Stimulated activated CD4-positive, alpha-beta T cell treated with anti-CD3 and anti-CD28 coated beads, Interleukin-4, amount 100 ng/mL, for 1 hour (primary cell): Measurements from ENCODE around the gene RBM28.
"Not testable (repeated sequence)": the region's sequence is repeated elsewhere in the genome, so short reads cannot be mapped to it uniquely, and the experiment has no call there.

ENCODE experiments used
- DNase-seq: peaks from one replicate; pipeline ENCODE4 v3.0.0-alpha.2; 2020

Gene RBM28

DNA sequence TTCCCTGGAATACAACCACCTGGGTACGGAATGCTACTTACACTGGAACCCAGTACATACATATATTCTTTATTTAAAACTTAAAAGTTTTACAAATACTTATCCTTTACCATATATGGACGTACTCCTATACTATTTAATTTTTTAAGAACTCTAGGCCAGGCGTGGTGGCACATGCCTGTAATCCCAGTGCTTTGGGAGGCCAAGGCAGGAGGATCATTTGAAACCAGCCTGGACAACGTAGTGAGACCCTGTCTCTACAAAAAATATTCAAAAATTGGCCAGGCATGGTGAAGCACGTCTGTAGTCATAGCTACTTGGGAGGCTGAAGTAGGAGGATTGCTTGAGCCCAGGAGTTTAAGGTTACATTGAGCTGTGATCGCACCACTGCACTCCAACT lies 2.0 kb downstream of the RBM28 start:
- no peak for DNase-seq

DNA sequence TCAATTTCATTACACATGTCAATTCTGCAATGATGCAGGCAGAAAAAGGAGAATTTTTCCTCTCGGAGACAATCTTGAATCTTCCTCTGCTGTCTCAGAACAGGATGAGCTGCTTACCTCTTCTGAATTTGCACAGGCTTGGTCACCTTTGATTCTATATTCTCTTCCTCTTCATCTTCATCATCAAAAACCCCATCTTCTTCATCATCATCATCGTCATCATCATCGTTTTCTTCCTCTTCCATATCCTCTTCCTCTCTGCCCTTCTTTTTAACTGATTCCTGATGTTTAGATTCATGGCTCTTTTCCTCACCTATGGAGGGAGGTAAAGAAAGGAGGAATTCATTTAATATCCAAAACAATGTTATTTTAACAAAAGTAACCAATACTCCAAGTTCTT lies 8.0 kb downstream of the RBM28 start:
- DNase-seq = no peak

GRCh38 chr7:128324368-128324680 lies 19.4 kb downstream of the RBM28 start:
- DNase-seq = no peak

DNA sequence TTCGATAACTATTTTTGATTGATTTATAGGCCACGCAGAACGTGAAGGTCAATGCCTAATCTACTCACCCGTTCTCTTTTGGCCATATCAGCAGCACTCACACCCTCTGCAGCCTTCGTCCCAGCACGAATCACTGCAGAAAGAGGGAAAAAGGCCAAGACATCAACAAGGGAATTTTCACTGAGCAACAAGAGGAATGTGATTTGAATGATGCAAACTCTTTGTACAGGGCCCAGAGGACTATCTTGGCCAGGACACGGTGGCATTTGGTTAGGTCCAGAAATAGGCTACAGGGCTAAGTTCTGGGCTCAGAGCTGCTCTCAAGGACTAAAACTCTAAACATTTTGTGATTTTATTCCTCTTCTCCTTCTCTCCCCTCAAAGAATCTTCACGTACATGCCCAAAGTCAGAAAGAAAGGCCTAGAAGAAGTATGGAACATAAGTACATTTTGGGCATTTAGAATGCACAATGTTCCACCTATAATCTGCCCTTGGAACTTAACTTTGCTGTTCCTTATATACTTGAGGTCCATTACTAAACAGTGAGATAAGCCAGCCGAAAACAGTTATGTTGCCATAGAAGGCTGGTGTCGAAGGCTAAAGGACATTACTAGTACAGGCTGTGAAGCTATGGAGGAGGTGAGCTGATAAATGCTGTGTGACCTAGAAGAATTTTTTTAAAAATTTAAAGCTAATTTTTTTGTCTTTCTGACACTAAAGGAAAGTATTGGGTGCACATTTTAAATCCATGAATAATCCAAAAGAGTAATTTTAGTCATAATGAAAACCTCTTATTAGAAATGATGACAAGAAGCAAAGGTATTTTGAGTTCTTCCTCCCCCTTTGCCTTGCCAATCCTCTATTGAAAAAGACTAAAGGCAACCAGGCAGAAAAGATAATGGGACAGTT lies 20.0 kb downstream of the RBM28 start:
- no peak for DNase-seq

GRCh38 chr7:128323040-128323439 lies 20.7 kb downstream of the RBM28 start:
- no peak for DNase-seq

DNA sequence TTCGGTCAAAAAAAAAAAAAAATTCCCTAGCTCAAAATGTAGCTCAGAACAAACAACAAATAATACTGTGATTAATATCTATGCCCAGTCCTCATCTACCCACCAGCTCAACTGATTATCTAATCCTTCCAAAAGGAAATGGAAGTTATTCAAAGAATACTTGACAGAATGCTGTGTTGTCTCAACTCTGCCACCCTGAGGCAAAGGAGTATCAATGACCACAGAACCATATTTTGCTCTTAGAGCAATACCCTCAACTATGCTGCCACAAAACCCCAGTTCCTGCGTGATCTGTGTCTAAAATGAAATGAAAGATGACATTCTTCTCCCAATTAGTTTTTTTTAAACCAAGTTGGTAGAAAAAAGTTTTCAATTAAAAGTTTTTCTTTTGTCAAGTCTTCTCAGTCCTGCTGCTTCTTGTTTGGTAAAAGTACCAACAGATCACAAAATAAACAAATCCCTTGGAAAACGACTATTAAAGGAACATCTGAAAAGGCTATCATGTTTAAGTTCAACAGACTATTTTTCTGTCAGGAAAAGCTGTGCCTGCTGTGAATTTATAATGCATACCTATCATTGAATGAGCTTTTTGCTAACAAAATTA lies 21.6 kb downstream of the RBM28 start:
- no peak for DNase-seq

GRCh38 chr7:128321044-128321422 lies 22.7 kb downstream of the RBM28 start:
- DNase-seq = no peak

- no peak for DNase-seq
Measured at GRCh38 chr7:128318691-128319090, 25.0 kb downstream of the RBM28 start.

- DNase-seq = no peak
Measured at GRCh38 chr7:128311013-128311412, 32.7 kb downstream of the RBM28 start.

DNA sequence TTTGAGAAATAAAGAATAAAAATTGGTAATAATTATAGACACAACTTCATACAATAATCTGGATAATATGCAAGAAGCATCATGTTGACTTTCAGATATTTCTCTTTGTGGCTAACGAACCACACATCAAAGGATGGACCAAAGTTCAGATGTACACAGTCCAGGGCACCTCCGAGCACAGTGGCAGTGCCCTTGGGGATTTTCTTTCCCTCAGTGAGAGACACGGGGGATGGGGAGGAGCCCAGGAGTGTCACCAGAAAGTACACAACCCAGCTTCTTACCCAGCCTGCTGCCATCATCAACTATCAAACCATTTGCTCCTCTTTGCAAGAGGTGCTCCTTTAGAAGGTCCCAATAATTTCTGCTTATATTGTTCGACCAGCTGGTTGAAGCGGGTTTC lies 33.2 kb downstream of the RBM28 start:
- DNase-seq = no peak

DNA sequence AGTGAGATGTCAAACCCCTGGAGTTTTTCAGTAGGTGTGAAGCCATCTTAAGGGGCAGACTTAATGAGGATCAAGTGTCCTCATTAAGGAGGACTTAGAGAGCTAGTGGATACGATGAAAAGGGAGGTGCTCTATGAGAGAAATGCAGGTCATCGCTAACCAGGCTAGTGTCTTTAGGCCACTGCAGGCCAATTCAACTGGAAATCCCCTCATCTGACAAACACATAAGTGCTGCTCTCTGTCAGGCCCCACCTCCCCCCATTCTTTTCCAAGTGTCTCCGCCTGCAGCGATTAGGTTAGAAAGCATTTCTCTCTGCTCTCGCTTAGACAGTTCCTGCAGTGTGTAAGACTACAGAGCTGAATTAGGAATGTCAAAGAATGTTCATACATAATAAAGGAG lies 33.7 kb downstream of the RBM28 start:
- DNase-seq = no peak

- no peak for DNase-seq
Measured at GRCh38 chr7:128309124-128309523, 34.6 kb downstream of the RBM28 start.

DNA sequence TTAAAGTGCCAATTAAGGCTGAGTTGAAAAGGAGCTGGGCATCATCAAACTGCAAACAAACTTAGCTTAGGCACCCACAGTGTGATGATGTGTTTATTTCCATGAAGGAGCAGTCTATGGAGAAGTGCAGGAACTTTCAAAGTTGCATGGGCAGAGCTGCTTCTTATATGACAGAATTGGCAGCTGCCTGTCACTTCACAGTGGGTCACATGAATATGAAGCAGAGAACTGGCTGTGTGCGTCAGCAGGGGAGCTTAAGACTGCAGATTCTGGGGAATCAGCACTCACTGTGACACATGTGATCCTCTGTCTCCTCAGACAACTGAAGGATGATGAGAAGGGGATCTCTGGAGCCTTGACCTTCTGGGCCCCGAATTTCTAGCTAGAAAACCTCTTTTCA lies 36.6 kb downstream of the RBM28 start:
- DNase-seq = no peak

DNA sequence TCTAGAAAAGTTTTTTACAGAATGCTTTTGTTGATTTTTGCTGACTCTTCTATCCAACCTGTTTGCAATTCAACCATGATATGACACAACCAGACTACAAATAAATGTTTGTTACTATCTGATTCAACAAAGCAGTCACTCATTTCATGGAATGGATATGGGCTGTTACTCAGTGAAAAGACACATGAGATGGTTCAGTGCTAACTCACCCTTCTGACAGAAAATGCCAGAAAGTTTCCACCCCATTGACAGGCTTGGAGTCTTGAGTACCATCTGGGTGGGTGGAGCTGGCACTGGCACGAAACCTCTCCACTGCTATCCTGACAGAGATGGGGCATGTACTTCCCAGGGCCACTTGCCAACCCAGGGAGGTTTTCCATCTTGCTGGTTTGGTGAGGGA lies 39.5 kb downstream of the RBM28 start:
- DNase-seq = no peak

DNA sequence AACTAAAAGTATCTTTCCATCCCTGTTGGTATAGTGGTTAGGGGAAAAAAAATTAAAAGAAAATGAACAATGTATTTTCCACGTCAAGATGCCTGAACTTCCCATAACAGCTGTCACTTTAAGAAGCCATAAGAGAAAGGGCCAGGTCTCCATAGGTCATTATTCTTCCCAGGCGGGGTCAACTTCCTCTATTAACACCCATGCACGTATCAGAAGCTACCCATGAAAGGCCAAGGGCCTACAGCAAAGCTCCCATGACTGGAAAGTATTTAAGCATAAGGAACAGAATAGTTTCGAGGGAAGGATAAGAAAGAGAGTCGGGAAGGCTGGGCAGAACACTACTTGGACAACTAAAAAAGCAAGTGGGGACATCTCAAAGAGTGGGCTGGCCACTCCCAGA lies 40.1 kb downstream of the RBM28 start:
- DNase-seq = no peak

DNA sequence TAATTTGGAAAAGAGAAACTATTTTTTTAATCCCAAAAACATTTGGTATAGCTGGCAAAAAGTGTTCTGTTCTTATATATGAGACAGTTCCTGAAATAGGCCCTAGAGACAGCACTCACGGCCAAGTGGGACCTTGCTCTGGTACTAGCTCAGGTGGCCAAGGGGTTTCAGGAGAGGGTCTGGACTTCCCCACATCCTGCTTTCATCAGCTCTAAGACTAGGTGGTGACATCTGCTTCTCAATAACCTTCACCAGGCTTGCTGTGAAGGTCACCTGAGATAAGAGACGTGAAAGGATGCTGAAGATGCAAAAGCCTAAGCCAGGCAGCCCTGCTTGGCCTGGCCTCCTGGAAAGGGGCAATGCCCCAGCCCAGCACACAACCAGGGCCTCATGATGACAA lies 40.6 kb downstream of the RBM28 start:
- no peak for DNase-seq

GRCh38 chr7:128302139-128302538 lies 41.6 kb downstream of the RBM28 start:
- DNase-seq = no peak

DNA sequence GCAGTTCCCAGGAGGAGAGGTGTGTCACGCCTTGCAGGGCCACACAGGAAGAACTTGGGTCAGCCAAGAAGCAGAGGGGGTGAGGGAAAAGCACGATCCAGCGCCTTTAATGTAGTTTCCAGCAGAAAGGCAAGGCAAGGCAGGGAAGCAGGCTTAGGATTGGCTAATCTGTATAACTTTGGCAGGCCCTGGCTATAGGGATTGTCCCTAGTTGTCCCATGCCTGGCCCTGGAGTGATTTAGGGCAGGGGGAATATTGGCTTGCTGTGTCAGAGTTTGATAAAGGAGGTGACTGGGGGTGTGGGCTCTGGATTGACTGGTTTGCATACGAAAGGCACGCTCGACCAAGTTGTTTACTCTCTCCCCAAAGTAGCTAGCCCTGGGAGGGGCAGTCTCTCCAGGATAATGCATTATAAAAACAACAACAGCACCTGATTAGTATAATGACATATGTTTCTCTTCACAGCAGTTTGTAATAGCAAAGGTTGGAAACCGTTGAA lies 44.5 kb downstream of the RBM28 start:
- no peak for DNase-seq

GRCh38 chr7:128298004-128298403 lies 45.7 kb downstream of the RBM28 start:
- not testable (repeated sequence) for DNase-seq

DNA sequence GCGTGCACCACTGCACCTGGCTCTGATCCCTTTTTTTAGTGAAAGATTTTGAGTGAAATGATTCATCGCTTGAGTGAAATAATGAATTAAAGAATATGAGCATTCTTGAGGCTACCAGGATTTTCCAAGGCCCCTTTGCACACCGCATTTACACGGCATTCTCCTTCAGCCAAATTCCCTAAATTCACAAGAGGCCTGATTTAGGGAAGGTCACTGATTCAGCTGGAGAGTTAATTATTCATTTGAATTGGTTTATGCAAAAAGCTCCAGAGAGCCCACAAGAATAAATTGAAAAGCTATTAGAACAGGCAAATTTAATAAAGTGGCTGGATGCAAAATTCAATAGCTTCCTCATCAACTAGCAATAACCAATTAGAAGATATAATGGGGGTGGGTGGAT lies 56.2 kb downstream of the RBM28 start:
- no peak for DNase-seq

DNA sequence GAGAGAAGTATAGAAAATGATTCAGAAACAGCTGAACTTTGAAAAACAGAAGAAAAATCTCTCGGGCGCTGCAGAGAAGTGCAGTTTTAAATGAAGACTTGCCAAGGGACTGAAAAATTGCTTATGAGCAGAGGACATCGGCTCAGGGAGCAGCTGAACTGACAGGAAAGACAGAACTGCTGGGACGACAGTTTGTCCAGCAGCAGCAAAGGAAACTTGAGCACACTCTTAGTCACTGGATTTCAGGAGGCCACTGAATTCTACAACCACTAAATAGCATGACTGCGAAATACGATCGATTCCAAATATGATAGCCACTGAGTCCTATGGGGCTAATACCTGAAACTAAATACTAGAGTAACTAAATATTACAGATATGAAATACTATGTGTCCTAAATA lies 59.6 kb downstream of the RBM28 start:
- no peak for DNase-seq

DNA sequence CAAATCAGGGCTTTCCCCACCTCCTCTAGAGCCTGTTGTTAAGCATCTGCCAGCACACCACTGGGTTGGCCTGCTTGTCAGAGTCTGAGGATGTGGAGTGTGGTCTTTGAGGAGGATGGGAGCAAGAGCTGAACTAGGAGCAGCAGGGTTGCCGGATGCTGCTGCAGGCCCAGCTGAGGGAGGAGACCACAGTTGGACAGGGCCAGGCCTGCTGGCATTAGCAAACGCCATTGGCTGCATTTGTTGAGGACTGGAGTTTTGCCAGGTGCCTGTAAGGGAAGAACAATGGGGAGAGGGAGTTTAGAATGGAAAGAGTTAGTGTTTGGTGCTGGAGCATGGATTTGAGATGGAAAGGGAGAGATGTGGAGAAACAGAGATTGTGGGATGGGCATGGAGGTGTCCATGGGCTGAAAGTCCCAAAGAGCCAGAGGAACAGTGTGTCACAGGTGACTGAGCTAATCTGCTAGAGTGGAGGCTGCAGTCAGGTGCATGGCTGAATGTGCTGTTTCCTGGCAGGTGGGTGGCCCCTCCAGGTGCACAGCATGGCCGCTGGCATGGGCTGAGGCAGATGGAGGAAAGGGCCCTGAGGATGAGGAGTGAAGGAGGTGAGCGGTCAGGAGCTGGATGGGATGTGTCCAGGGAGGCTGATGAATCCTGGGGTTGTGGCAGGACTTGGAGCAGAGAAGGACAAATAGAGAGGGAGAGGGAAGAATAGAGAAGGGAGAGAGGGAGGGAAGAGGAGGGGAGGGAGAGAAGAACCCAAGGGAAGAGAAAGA lies 61.9 kb downstream of the RBM28 start:
- DNase-seq = no peak

DNA sequence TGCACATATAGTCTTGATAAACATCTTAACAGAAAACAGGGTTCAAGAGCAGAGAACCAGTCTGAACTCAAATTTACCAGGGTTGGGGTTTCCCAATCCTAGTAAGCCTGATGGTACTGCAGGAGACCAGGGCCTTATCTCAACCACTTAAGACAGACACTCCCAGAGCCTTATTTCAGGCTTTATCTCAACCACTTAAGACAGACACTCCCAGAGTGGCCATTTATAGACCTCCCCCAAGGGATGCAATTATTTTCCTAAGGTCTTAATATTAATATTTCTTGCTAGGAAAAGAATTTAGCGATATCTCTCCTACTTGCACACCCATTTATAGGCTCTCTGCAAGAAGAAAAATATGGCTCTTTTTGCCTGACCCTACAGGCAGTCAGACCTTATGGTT lies 63.3 kb downstream of the RBM28 start:
- not testable (repeated sequence) for DNase-seq
